ENCODE results near the gene EFCAB6. TPM values are rescaled to one million over a fixed set of nuclear protein-coding genes. Genes with fewer than 3 reads are reported as not detected.

The EFCAB6 gene
- total RNA-seq, 1 experiment from 2014 or later: 0.52 TPM

GRCh38 chr22:43505423-43505822, 306.7 kb downstream of the EFCAB6 start:
- ATAC-seq (no peak), DNase-seq (ENCODE audit: low read depth, low spot score) (no peak)
- H3K9me2 ChIP-seq (ENCODE audit: insufficient read depth): no peaks in the 10 kb centered on the region
- H3K79me2 ChIP-seq (ENCODE audit: insufficient read depth, low read length): no peaks in the 10 kb centered on the region
- H3K36me3 ChIP-seq (ENCODE audit: control insufficient read depth in 1 of 2, insufficient read depth in 2 of 2, low read length in 2 of 2): no peaks in the 10 kb centered on the region
- RAD21 ChIA-PET (ENCODE audit: low non-redundant PET in 1 of 2, low total read pairs in 2 of 2, uncharacterized antibody in 2 of 2, unreplicated experiment in 2 of 2): no interaction called here
- H3K9ac ChIP-seq (ENCODE audit: low read length): no peak overlapping the region
- no peaks in the 10 kb centered on the region for H3K27me3 ChIP-seq (ENCODE audit: insufficient read depth, low read length)
- BruUV-seq (replicated peaks): no TSS peak
- H3K4me3 ChIP-seq (replicated peaks in 1 of 2; ENCODE audit: low read depth in 1 of 2, low read length in 2 of 2): no peak overlapping the region
- H3K4me1 ChIP-seq (ENCODE audit: control insufficient read depth in 1 of 2, insufficient read depth in 2 of 2, low read length in 2 of 2): no peaks in the 10 kb centered on the region
- H4K20me1 ChIP-seq (ENCODE audit: insufficient read depth): no peaks in the 10 kb centered on the region
- TF ChIP-seq TCF7L2 (IDR thresholded peaks at IDR 0.05; ENCODE audit: borderline replicate concordance, extremely low read depth, insufficient read depth, insufficient read length) (no peak), JUND (IDR thresholded peaks at IDR 0.05) (no peak), SP1 (IDR thresholded peaks at IDR 0.05; ENCODE audit: low read depth) (no peak), YY1 (IDR thresholded peaks at IDR 0.05; ENCODE audit: extremely low read depth, insufficient replicate concordance, low read depth, low read length) (no peak), REST (IDR thresholded peaks at IDR 0.05; ENCODE audit: low read depth) (no peak), FOSL1 (IDR thresholded peaks at IDR 0.05; ENCODE audit: low read depth) (no peak)
- H2AFZ ChIP-seq (ENCODE audit: low read depth, low read length, poor library complexity, severe bottlenecking): no peak overlapping the region
- intact Hi-C loops (cut with micrococcal nuclease): no loop called here
- POLR2A ChIA-PET: no interaction called here
- H3K4me2 ChIP-seq (ENCODE audit: low read length): no peak overlapping the region
- CTCF ChIA-PET: no interaction called here
- no peak overlapping the region for H3K27ac ChIP-seq (ENCODE audit: low read depth, low read length)
- no peaks in the 10 kb centered on the region; a peak in 1 of 4 replicates for H3K9me3 ChIP-seq (ENCODE audit: control insufficient read depth in 1 of 2, insufficient read depth in 1 of 2, low read depth in 1 of 2, low read length in 2 of 2)
